Measurements from ENCODE around the gene PRKCE. TPM values are rescaled to one million over a fixed set of nuclear protein-coding genes. Genes with fewer than 3 reads are reported as not detected.

Gene PRKCE
- 24.3 TPM for total RNA-seq

GRCh38 chr2:45651415-45652089, at the start of gene PRKCE:
PRKCE (plus strand) TSS chr2:45651675.

GRCh38 chr2:45611020-45611859, 40.2 kb upstream of the PRKCE start, which contains the start of gene SRBD1:
SRBD1 (minus strand) TSS chr2:45611267; CDS start chr2:45605441, 5,826 bp downstream.

Other genes with a start within 250 kb of the PRKCE start
- gene SRBD1, start 40.4 kb upstream of the PRKCE start, total RNA-seq = 31.2 TPM